NCI-H146 (cell line): ENCODE results near the gene BRICD5.
"Not testable (repeated sequence)": the region's sequence is repeated elsewhere in the genome, so short reads cannot be mapped to it uniquely, and the experiment has no call there.

Experiments
- DNase-seq: peaks from one replicate; lab custom pipeline; 2025; lab: John Stamatoyannopoulos, UW

BRICD5 gene

GRCh38 chr16:2223221-2223941, 12.7 kb upstream of the BRICD5 start, which contains the start of gene E4F1:
E4F1 (plus strand) TSS chr16:2223591; CDS start chr16:2223614, 23 bp downstream.
- DNase-seq: peak; percentile 100

- DNase-seq: no peak
Observed at GRCh38 chr16:2216330-2216729, 5.7 kb upstream of the BRICD5 start.

GRCh38 chr16:2214719-2214968, 4.0 kb upstream of the BRICD5 start, which contains the start of gene PGP:
PGP (minus strand) TSS chr16:2214840; CDS start chr16:2214777, 63 bp downstream.
- no peak for DNase-seq

- DNase-seq: peak; percentile 69
Observed at GRCh38 chr16:2213817-2214718, 3.4 kb upstream of the BRICD5 start.

GRCh38 chr16:2212362-2213324, 2.0 kb upstream of the BRICD5 start:
- DNase-seq: no peak

GRCh38 chr16:2211923-2212347, 1.3 kb upstream of the BRICD5 start:
- DNase-seq: no peak

- no peak for DNase-seq
Observed at GRCh38 chr16:2210009-2210332, 692 bp downstream of the BRICD5 start.

GRCh38 chr16:2209258-2210008, 1.2 kb downstream of the BRICD5 start:
- no peak for DNase-seq

GRCh38 chr16:2208772-2209171, 1.9 kb downstream of the BRICD5 start:
- no peak for DNase-seq

GRCh38 chr16:2208308-2208707, 2.4 kb downstream of the BRICD5 start:
- no peak for DNase-seq

- DNase-seq: no peak
Observed at GRCh38 chr16:2207872-2208271, 2.8 kb downstream of the BRICD5 start.

- no peak for DNase-seq
Observed at GRCh38 chr16:2206780-2207433, 3.8 kb downstream of the BRICD5 start.

- no peak for DNase-seq
Observed at GRCh38 chr16:2206420-2206779, 4.3 kb downstream of the BRICD5 start.

GRCh38 chr16:2205967-2206313, 4.7 kb downstream of the BRICD5 start:
- DNase-seq: no peak

GRCh38 chr16:2205104-2205966, 5.3 kb downstream of the BRICD5 start, which contains the start of gene MLST8:
MLST8 (plus strand) TSS chr16:2205454; CDS start chr16:2206086, 632 bp downstream.
- peak; percentile 84 for DNase-seq

- DNase-seq: no peak
Observed at GRCh38 chr16:2204416-2205103, 6.1 kb downstream of the BRICD5 start.

- DNase-seq: not testable (repeated sequence)
Observed at GRCh38 chr16:2203119-2203688, 7.5 kb downstream of the BRICD5 start.

- DNase-seq: no peak
Observed at GRCh38 chr16:2200313-2200712, 10.3 kb downstream of the BRICD5 start.

- DNase-seq: no peak
Observed at GRCh38 chr16:2199621-2200139, 11.0 kb downstream of the BRICD5 start.
